IgD-negative memory B cell (primary cell): ENCODE results near the gene NECTIN3. TPM values are rescaled to one million over a fixed set of nuclear protein-coding genes. Genes with fewer than 3 reads are reported as not detected.
A peak's percentile ranks its signal among the peaks of the same experiment; 100 is the strongest.

Experiments
- H3K27ac Mint-ChIP-seq, 3 donors: one replicate each; pipeline ENCODE4 v1.8.0; 2020 to 2022; ENCODE audit warnings: mild to moderate bottlenecking in 3 of 3, mixed read lengths in 3 of 3, moderate library complexity in 1 of 3
- H3K27me3 Mint-ChIP-seq: one replicate; pipeline ENCODE4 v1.8.0; 2021; ENCODE audit warnings: mixed read lengths
- H3K36me3 Mint-ChIP-seq: one replicate; pipeline ENCODE4 v1.8.0; 2020; ENCODE audit warnings: mild to moderate bottlenecking, mixed read lengths
- H3K4me1 Mint-ChIP-seq, 3 donors: one replicate each; pipeline ENCODE4 v1.8.0; 2020 to 2022; ENCODE audit warnings: mixed read lengths in 3 of 3, mild to moderate bottlenecking in 1 of 3
- H3K4me3 Mint-ChIP-seq, 4 donors: one replicate each; pipeline ENCODE4 v1.8.0; 2020 to 2022; ENCODE audit warnings: mild to moderate bottlenecking in 4 of 4, mixed read lengths in 4 of 4, moderate library complexity in 3 of 4
- H3K9me3 Mint-ChIP-seq, 3 donors: one replicate each; pipeline ENCODE4 v1.8.0; 2020 to 2021; ENCODE audit warnings: mixed read lengths in 3 of 3, mild to moderate bottlenecking in 1 of 3
- polyA plus RNA-seq: library from polyadenylated mRNA; unstranded; fragments of 300-500 nt; fragmentation: Illumina TruSeq; gene quantifications from one replicate; pipeline ENCODE4 v1.2.3, GENCODE V29; 2021

Gene NECTIN3
- 0.48 TPM for polyA plus RNA-seq

- Mint-ChIP-seq H3K36me3 (no peaks in the 10 kb centered on the region), H3K4me1 (peaks cover 13 to 25% (median 24%) of the 10 kb centered on the region in 3 donors), H3K4me3 (peak within 1 kb of the TSS; percentile 83 to 91 (median 90)), H3K9me3 (no peaks in the 10 kb centered on the region), H3K27ac (peak within 1 kb of the TSS in 2 of 3 donors; percentile 53 to 87), H3K27me3 (peaks cover 41% of the 10 kb centered on the region)
Observed at GRCh38 chr3:111071257-111072030, at the start of gene NECTIN3. Gene NECTIN3 (plus strand): TSS chr3:111071816. CDS start chr3:111072018, 202 bp downstream.

GRCh38 chr3:111027868-111028267 lies 43.7 kb upstream of the NECTIN3 start:
- peaks cover 2% of the 10 kb centered on the region for H3K36me3 Mint-ChIP-seq
- no peaks in the 10 kb centered on the region for H3K27me3 Mint-ChIP-seq
- H3K27ac Mint-ChIP-seq, result no peak overlapping the region
- H3K9me3 Mint-ChIP-seq, result peaks cover 0 to 1% (median 0%) of the 10 kb centered on the region in 3 donors
- H3K4me1 Mint-ChIP-seq, result no peaks in the 10 kb centered on the region
- no peak overlapping the region for H3K4me3 Mint-ChIP-seq

GRCh38 chr3:111031538-111031937 lies 40.1 kb upstream of the NECTIN3 start:
- Mint-ChIP-seq H3K9me3 (peaks cover 2 to 4% (median 4%) of the 10 kb centered on the region in 3 donors), H3K4me3 (no peak overlapping the region), H3K36me3 (peaks cover 2% of the 10 kb centered on the region), H3K27ac (no peak overlapping the region), H3K4me1 (no peaks in the 10 kb centered on the region), H3K27me3 (no peaks in the 10 kb centered on the region)

- Mint-ChIP-seq H3K4me3 (no peak overlapping the region), H3K27ac (no peak overlapping the region), H3K36me3 (peaks cover 2% of the 10 kb centered on the region), H3K4me1 (no peaks in the 10 kb centered on the region), H3K27me3 (peaks cover 2% of the 10 kb centered on the region), H3K9me3 (peaks cover 4 to 15% (median 5%) of the 10 kb centered on the region in 3 donors)
Observed at GRCh38 chr3:111032677-111033076, 38.9 kb upstream of the NECTIN3 start.

- H3K9me3 Mint-ChIP-seq, result peaks cover 5 to 16% (median 8%) of the 10 kb centered on the region in 3 donors
- no peaks in the 10 kb centered on the region for H3K36me3 Mint-ChIP-seq
- no peak overlapping the region for H3K27ac Mint-ChIP-seq
- H3K4me3 Mint-ChIP-seq, result no peak overlapping the region
- H3K4me1 Mint-ChIP-seq, result no peaks in the 10 kb centered on the region
- peaks cover 2% of the 10 kb centered on the region for H3K27me3 Mint-ChIP-seq
Observed at GRCh38 chr3:111033470-111034050, 38.1 kb upstream of the NECTIN3 start.

- Mint-ChIP-seq H3K9me3 (peaks cover 10 to 23% (median 11%) of the 10 kb centered on the region in 3 donors), H3K4me3 (no peak overlapping the region), H3K27ac (no peak overlapping the region), H3K27me3 (peaks cover 2% of the 10 kb centered on the region), H3K36me3 (no peaks in the 10 kb centered on the region), H3K4me1 (no peaks in the 10 kb centered on the region)
Observed at GRCh38 chr3:111035316-111035715, 36.3 kb upstream of the NECTIN3 start.

GRCh38 chr3:111035902-111036301 lies 35.7 kb upstream of the NECTIN3 start:
- Mint-ChIP-seq H3K27me3 (peaks cover 2% of the 10 kb centered on the region), H3K9me3 (peaks cover 10 to 23% (median 11%) of the 10 kb centered on the region in 3 donors), H3K4me3 (no peak overlapping the region), H3K27ac (no peak overlapping the region), H3K4me1 (no peaks in the 10 kb centered on the region), H3K36me3 (no peaks in the 10 kb centered on the region)

- Mint-ChIP-seq H3K27ac (no peak overlapping the region), H3K9me3 (peaks cover 8 to 27% (median 12%) of the 10 kb centered on the region in 3 donors), H3K27me3 (peaks cover 2% of the 10 kb centered on the region), H3K36me3 (no peaks in the 10 kb centered on the region), H3K4me1 (no peaks in the 10 kb centered on the region), H3K4me3 (no peak overlapping the region)
Observed at GRCh38 chr3:111040959-111041358, 30.7 kb upstream of the NECTIN3 start.

- Mint-ChIP-seq H3K27me3 (no peaks in the 10 kb centered on the region), H3K9me3 (peaks cover 0 to 5% (median 2%) of the 10 kb centered on the region in 3 donors), H3K4me1 (no peaks in the 10 kb centered on the region), H3K36me3 (no peaks in the 10 kb centered on the region), H3K4me3 (no peak overlapping the region), H3K27ac (no peak overlapping the region)
Observed at GRCh38 chr3:111045564-111045963, 26.1 kb upstream of the NECTIN3 start.

GRCh38 chr3:111047042-111047441 lies 24.6 kb upstream of the NECTIN3 start:
- Mint-ChIP-seq H3K27ac (no peak overlapping the region), H3K36me3 (no peaks in the 10 kb centered on the region), H3K4me3 (no peak overlapping the region), H3K9me3 (peaks cover 0 to 2% (median 0%) of the 10 kb centered on the region in 3 donors), H3K4me1 (peaks cover 0 to 10% (median 4%) of the 10 kb centered on the region in 3 donors), H3K27me3 (no peaks in the 10 kb centered on the region)

GRCh38 chr3:111047812-111048435 lies 23.7 kb upstream of the NECTIN3 start:
- no peak overlapping the region for H3K4me3 Mint-ChIP-seq
- no peaks in the 10 kb centered on the region for H3K9me3 Mint-ChIP-seq
- no peaks in the 10 kb centered on the region for H3K27me3 Mint-ChIP-seq
- H3K4me1 Mint-ChIP-seq, result peaks cover 0 to 12% (median 4%) of the 10 kb centered on the region in 3 donors
- H3K27ac Mint-ChIP-seq, result no peak overlapping the region
- H3K36me3 Mint-ChIP-seq, result no peaks in the 10 kb centered on the region

GRCh38 chr3:111051354-111051753 lies 20.3 kb upstream of the NECTIN3 start:
- H3K27me3 Mint-ChIP-seq, result no peaks in the 10 kb centered on the region
- peaks cover 0 to 12% (median 4%) of the 10 kb centered on the region in 3 donors for H3K4me1 Mint-ChIP-seq
- H3K9me3 Mint-ChIP-seq, result no peaks in the 10 kb centered on the region
- H3K4me3 Mint-ChIP-seq, result no peak overlapping the region
- no peak overlapping the region for H3K27ac Mint-ChIP-seq
- peaks cover 2% of the 10 kb centered on the region for H3K36me3 Mint-ChIP-seq

GRCh38 chr3:111068574-111068973 lies 3.0 kb upstream of the NECTIN3 start:
- Mint-ChIP-seq H3K36me3 (no peaks in the 10 kb centered on the region), H3K4me3 (peak overlapping the region in 1 of 4 donors; percentile 21), H3K27ac (no peak overlapping the region), H3K9me3 (no peaks in the 10 kb centered on the region), H3K27me3 (peaks cover 25% of the 10 kb centered on the region), H3K4me1 (peaks cover 13 to 24% (median 24%) of the 10 kb centered on the region in 3 donors)

- no peaks in the 10 kb centered on the region for H3K36me3 Mint-ChIP-seq
- H3K4me3 Mint-ChIP-seq, result peak overlapping the region; percentile 83 to 91 (median 90)
- no peaks in the 10 kb centered on the region for H3K9me3 Mint-ChIP-seq
- H3K4me1 Mint-ChIP-seq, result peaks cover 13 to 25% (median 24%) of the 10 kb centered on the region in 3 donors
- peaks cover 38% of the 10 kb centered on the region for H3K27me3 Mint-ChIP-seq
- peak overlapping the region in 2 of 3 donors; percentile 40 to 87 for H3K27ac Mint-ChIP-seq
Observed at GRCh38 chr3:111069974-111070771, 1.4 kb upstream of the NECTIN3 start.
